ENCODE measurements around the gene NLGN1. TPM values are rescaled to one million over a fixed set of nuclear protein-coding genes. Genes with fewer than 3 reads are reported as not detected.

NLGN1 gene
- total and polyA plus RNA-seq, 2 of the 8 experiments (the other 6 are each of a cell fraction or from before 2014, with no cell fraction given) = 7.8 to 14.8 TPM

GRCh38 chr3:173785004-173785403 lies 387.5 kb downstream of the NLGN1 start:
- Histone ChIP-seq H3K56ac (replicated peaks; ENCODE audit: insufficient read length, low read depth, low read length) (no peak overlapping the region), H3K4me1 (replicated peaks in 1 of 4; ENCODE audit: control insufficient read depth in 3 of 4, insufficient read depth in 4 of 4, low read length in 3 of 4) (peaks cover 0 to 3% (median 0%) of the 10 kb centered on the region in 4 experiments; a peak in 1 of 7 replicates), H3K4ac (replicated peaks; ENCODE audit: insufficient read length, low read depth, low read length) (no peak overlapping the region), H3K9me3 (ENCODE audit: insufficient read depth in 2 of 2, low read depth in 1 of 2, low read length in 1 of 2) (no peaks in the 10 kb centered on the region), H4K8ac (ENCODE audit: extremely low read depth, insufficient read depth, low read length) (no peak overlapping the region), H4K5ac (ENCODE audit: insufficient read length, low read depth, low read length) (no peak overlapping the region), H3K79me1 (ENCODE audit: low read depth, low read length) (no peaks in the 10 kb centered on the region), H3K36me3 (ENCODE audit: control insufficient read depth in 2 of 4, insufficient read depth in 4 of 4, low read length in 3 of 4) (no peaks in the 10 kb centered on the region), H4K20me1 (replicated peaks in 1 of 2; ENCODE audit: control insufficient read depth in 1 of 2, insufficient read depth in 2 of 2, low read length in 2 of 2) (no peaks in the 10 kb centered on the region), H2BK120ac (replicated peaks; ENCODE audit: low read depth, low read length) (no peak overlapping the region), H3K4me3 (ENCODE audit: extremely low read depth in 1 of 4, insufficient read depth in 2 of 4, low read depth in 3 of 4, low read length in 4 of 4) (no peak overlapping the region), H3K27me3 (replicated peaks in 1 of 4; ENCODE audit: control insufficient read depth in 3 of 4, extremely low read depth in 1 of 4, insufficient read depth in 3 of 4, low read length in 3 of 4) (no peaks in the 10 kb centered on the region), H3K23ac (ENCODE audit: insufficient read length) (no peak overlapping the region), H3K27ac (ENCODE audit: low read depth, low read length) (no peak overlapping the region), H2BK20ac (ENCODE audit: low read length) (no peak overlapping the region), H2BK15ac (ENCODE audit: low read length) (no peak overlapping the region), H3K23me2 (ENCODE audit: low read depth, low read length) (no peaks in the 10 kb centered on the region), H4K91ac (replicated peaks; ENCODE audit: insufficient read length, low read length) (no peak overlapping the region), H3K14ac (ENCODE audit: insufficient read length) (no peak overlapping the region), H2AK5ac (ENCODE audit: low read depth, low read length) (no peak overlapping the region), H2BK5ac (ENCODE audit: low read depth, low read length) (no peak overlapping the region), H3K79me2 (ENCODE audit: control insufficient read depth in 1 of 2, insufficient read depth in 2 of 2, low read length in 2 of 2) (no peaks in the 10 kb centered on the region), H3K9ac (replicated peaks in 1 of 4; ENCODE audit: extremely low read depth in 1 of 4, low read depth in 3 of 4, low read length in 3 of 4) (no peak overlapping the region), H3K4me2 (ENCODE audit: insufficient read depth in 1 of 2, low read depth in 2 of 2, low read length in 2 of 2) (no peak overlapping the region), H3K18ac (ENCODE audit: extremely low read depth, low read length) (no peak overlapping the region), H2BK12ac (ENCODE audit: low read depth, low read length) (no peak overlapping the region; the same call in 1 of the 2 replicates), H2AFZ (ENCODE audit: low read length) (no peak overlapping the region)
- DNase-seq (ENCODE audit: low read depth in 1 of 2, low spot score in 2 of 2) (no peak), FAIRE-seq (no peak)
- TF ChIP-seq CTCF (IDR thresholded peaks at IDR 0.05; ENCODE audit: control extremely low read depth in 1 of 3, insufficient read depth in 1 of 3, low read depth in 1 of 3, low read length in 3 of 3) (peak; percentile 30 to 47 (median 41); a peak in 3 of 4 replicates), TEAD4 (IDR thresholded peaks at IDR 0.05; ENCODE audit: low read depth, low read length) (peak; percentile 92), ASH2L (IDR thresholded peaks at IDR 0.05; ENCODE audit: low read length) (no peak), PHF8 (conservative IDR thresholded peaks at IDR 0.05; ENCODE audit: low read depth, low read length) (no peak), CHD2 (IDR thresholded peaks at IDR 0.05; ENCODE audit: low read length) (no peak), KDM4A (IDR thresholded peaks at IDR 0.05; ENCODE audit: low read depth, low read length, severe bottlenecking) (no peak), ATF3 (IDR thresholded peaks at IDR 0.05; ENCODE audit: insufficient read depth, low read depth, low read length) (no peak), MAX (IDR thresholded peaks at IDR 0.05) (no peak), NANOG (IDR thresholded peaks at IDR 0.05; ENCODE audit: insufficient read depth, low read depth, low read length, poor library complexity, severe bottlenecking) (no peak), RAD21 (IDR thresholded peaks at IDR 0.05 in 1 of 2, conservative IDR thresholded peaks at IDR 0.05 in 1 of 2; ENCODE audit: low read depth in 2 of 2, low read length in 2 of 2) (peak; percentile 52 to 59)
- ChIA-PET POLR2A (ENCODE audit: partially characterized antibody) (no interaction called here), CTCF (ENCODE audit: partially characterized antibody) (interaction anchor here (0.6 to 2.7 kb wide), 2 partner anchors 12 to 315 kb away, joined by 3 to 5 read pairs; no protein-coding TSS in a partner anchor)
- 78% methylated on average over 3 of the region's 3 CpGs; no CpG with 5 or more reads in 1 of the 2 experiments for WGBS, 2 experiments (ENCODE audit: extremely low coverage in 1 of 2, insufficient coverage in 1 of 2, insufficient read length in 1 of 2, insufficient replicate concordance in 2 of 2, low coverage in 1 of 2, low lambda C conversion rate in 2 of 2, missing lambda C conversion rate in 1 of 2)
